HG02642 (cell line): ENCODE data around the gene SLC6A16.
"Not testable (repeated sequence)": the region's sequence is repeated elsewhere in the genome, so short reads cannot be mapped to it uniquely, and the experiment has no call there.

Experiments used
- ATAC-seq: cut with Tn5 transposase; IDR thresholded peaks from one replicate; pipeline ENCODE4 v1.9.1; 2021; ENCODE audit warnings: mild to moderate bottlenecking; ENCODE audit not compliant: unreplicated experiment, poor library complexity

The SLC6A16 gene

GRCh38 chr19:49332691-49333417 is 7.9 kb upstream of the SLC6A16 start:
- not testable (repeated sequence) for ATAC-seq

- ATAC-seq, result no peak
These were observed 6.6 kb upstream of the SLC6A16 start for GRCh38 chr19:49331616-49332055.

GRCh38 chr19:49331187-49331586 is 6.2 kb upstream of the SLC6A16 start:
- not testable (repeated sequence) for ATAC-seq

GRCh38 chr19:49328741-49329140 is 3.8 kb upstream of the SLC6A16 start:
- no peak for ATAC-seq

GRCh38 chr19:49327878-49328544 is 3.0 kb upstream of the SLC6A16 start:
- no peak for ATAC-seq

GRCh38 chr19:49326165-49326704 is 1.2 kb upstream of the SLC6A16 start:
- no peak for ATAC-seq

GRCh38 chr19:49325756-49326155 is 765 bp upstream of the SLC6A16 start:
- not testable (repeated sequence) for ATAC-seq

GRCh38 chr19:49318296-49318695 is 6.7 kb downstream of the SLC6A16 start:
- ATAC-seq, result no peak

- no peak for ATAC-seq
These were observed 8.7 kb downstream of the SLC6A16 start for GRCh38 chr19:49316284-49316683.

GRCh38 chr19:49315111-49315510 is 9.9 kb downstream of the SLC6A16 start:
- ATAC-seq, result no peak

GRCh38 chr19:49309087-49309486 is 15.9 kb downstream of the SLC6A16 start:
- no peak for ATAC-seq

- not testable (repeated sequence) for ATAC-seq
These were observed 18.3 kb downstream of the SLC6A16 start for GRCh38 chr19:49306734-49307133.

GRCh38 chr19:49301866-49302252 is 23.1 kb downstream of the SLC6A16 start:
- no peak for ATAC-seq

- peak; percentile 77 for ATAC-seq
These were observed 23.7 kb downstream of the SLC6A16 start for GRCh38 chr19:49301165-49301865.

- not testable (repeated sequence) for ATAC-seq
These were observed 26.3 kb downstream of the SLC6A16 start for GRCh38 chr19:49298653-49299052.

GRCh38 chr19:49297403-49297802 is 27.6 kb downstream of the SLC6A16 start:
- no peak for ATAC-seq

GRCh38 chr19:49295208-49295880 is 29.6 kb downstream of the SLC6A16 start:
- ATAC-seq, result no peak

- no peak for ATAC-seq
These were observed 30.6 kb downstream of the SLC6A16 start for GRCh38 chr19:49294401-49294800.

GRCh38 chr19:49290517-49290916 is 34.5 kb downstream of the SLC6A16 start:
- ATAC-seq, result no peak

GRCh38 chr19:49289286-49289685 is 35.7 kb downstream of the SLC6A16 start:
- not testable (repeated sequence) for ATAC-seq
